GM10847 (cell line): ENCODE data around the gene SLC5A12.

Experiments used
- POLR2A ChIP-seq: IDR thresholded peaks from 2 replicates; pipeline ENCODE4 v1.6.1; 2011; ENCODE audit not compliant: insufficient read length; ENCODE audit errors: extremely low read depth

The SLC5A12 gene, protein sequence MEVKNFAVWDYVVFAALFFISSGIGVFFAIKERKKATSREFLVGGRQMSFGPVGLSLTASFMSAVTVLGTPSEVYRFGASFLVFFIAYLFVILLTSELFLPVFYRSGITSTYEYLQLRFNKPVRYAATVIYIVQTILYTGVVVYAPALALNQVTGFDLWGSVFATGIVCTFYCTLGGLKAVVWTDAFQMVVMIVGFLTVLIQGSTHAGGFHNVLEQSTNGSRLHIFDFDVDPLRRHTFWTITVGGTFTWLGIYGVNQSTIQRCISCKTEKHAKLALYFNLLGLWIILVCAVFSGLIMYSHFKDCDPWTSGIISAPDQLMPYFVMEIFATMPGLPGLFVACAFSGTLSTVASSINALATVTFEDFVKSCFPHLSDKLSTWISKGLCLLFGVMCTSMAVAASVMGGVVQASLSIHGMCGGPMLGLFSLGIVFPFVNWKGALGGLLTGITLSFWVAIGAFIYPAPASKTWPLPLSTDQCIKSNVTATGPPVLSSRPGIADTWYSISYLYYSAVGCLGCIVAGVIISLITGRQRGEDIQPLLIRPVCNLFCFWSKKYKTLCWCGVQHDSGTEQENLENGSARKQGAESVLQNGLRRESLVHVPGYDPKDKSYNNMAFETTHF

DNA sequence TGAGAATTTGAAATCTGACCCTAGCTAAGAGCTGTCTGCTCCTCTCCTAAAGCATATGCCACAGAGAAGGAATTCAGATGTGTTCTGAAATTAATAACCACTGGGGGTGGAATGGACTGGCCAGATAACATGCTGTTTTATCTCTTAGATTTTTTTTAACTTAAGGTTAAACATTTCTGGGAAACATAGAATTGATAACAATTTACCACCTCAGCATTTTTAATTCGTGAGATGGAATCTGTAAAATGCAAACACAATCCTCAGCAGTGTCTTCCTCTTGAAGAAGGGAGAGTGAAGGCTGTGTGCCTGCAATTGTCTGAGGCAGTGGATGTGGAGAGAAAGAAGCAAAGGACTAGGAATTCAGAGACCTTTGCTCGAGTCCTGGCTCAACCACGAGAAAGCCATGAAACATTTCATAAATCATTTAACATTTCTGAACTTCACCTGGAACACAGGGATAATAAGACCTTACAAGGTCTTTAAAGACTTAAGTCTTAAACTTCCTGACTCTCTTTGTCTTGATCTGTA, at the start of gene SLC5A12:
SLC5A12 (minus strand) TSS at position 113 of the 528 bp plus-strand sequence. CDS start 346 bp downstream, outside the sequence.
- no peak for TF ChIP-seq POLR2A

DNA sequence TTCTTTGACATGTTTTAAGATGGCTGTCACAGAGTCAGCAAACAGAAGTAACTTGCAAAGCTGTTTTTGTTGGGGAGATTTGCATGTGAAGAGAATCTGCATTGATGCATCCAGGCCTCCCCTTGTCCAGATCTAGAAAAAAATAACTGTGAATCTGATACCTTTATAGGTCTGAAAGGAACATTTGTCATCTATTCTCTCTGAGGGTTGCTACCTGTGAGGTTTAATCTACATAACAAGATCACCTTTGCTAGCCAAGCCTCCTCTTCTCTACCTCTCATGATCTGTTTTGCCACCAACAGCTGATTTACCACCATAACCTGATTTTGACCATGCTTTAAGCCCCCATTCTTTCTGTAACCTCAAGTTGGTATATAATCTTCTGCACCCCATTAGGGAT, 47.2 kb upstream of the SLC5A12 start:
- TF ChIP-seq POLR2A = no peak

DNA sequence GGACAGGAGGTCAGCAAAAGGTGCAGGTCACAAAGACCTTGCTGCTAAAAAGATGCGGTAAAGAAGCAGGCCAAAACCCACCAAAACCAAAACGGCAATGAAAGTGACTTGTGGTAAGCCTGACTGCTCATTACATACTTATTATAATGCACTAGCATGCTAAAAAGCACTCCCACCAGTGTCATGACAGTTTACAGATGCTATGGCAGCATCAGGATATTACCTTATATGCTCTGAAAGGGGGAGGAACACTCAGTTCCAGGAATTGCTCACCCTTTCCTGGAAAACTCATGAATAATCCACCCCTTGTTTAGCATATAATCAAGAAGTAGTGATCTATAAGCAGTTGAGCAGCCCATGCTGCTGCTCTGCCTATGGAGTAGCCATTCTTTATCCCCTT, 45.2 kb upstream of the SLC5A12 start:
- no peak for TF ChIP-seq POLR2A

DNA sequence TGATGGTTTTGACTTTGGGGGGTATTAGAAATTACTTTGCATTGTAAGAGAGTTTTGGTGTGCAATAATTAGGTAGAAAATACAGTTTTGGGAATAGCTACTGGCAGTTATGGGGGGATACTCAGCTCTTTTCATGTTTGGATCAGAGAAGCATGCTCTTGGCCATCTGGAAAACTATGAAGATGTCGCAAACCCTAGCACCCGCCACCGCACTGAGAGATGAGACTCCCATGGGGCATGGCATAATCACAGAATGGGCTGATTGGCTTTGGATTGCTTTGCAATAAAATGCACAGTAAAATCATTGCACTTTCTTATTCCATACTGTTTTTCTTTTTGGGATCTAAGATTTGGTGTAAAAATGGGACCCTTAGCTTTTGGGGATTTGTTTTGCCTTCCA, 43.5 kb upstream of the SLC5A12 start:
- TF ChIP-seq POLR2A = no peak

DNA sequence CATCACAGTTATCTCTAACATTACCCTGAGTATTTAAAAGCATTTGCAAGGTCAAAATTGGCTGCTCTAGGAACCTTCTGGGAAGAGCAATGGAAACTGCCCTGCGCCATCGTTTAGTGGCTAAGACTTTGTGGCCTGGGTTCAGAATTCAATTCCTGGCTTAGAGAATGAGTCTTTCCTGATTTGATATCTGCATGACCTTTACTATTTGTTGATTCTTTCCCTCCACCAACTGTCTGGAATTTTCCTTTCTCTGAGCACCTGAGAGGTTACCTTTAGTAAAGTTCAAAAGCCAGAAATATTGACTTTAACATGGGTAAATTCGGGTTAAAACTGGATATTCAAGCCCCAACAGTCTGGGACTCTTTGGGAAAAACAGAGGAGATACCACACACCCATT, 43.0 kb upstream of the SLC5A12 start:
- TF ChIP-seq POLR2A = no peak

DNA sequence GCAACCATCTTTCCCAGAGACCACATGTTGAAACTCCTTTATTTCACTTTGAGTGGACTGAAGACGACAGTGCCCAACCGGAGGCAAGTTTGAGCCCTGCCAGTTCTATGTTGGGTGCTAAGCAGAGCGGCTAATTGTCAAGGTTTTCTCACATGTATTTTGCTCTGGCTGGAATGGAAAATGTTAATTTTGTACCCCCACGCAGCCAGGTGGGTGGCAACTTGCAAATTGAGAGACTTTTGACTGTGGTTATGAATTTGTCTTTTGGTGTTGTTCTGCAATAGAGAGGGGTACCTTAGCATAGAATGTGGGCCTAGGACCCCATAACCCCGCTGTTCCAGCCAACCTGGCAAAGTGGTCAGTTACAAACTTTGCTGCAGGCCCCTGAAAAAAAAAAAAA, 42.5 kb upstream of the SLC5A12 start:
- no peak for TF ChIP-seq POLR2A

DNA sequence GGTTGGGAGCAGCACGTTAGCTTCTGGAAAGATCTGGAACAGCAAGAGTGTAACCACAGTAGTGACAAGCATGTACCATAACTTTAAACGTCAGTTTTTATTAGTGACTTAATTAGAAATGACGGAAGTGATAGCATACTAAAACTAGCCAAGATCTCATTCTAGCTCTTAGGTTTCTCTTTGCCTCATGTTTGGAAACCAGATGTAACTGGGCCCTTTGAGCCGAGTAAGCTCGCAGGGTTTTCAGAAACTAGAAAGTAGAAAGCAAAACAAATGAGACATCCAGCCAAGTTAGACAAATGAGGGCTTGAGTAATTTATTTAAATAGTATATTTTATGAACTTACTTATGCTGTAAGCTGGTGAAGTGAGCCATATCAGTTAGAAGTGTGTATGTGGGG, 40.2 kb upstream of the SLC5A12 start:
- TF ChIP-seq POLR2A = no peak

DNA sequence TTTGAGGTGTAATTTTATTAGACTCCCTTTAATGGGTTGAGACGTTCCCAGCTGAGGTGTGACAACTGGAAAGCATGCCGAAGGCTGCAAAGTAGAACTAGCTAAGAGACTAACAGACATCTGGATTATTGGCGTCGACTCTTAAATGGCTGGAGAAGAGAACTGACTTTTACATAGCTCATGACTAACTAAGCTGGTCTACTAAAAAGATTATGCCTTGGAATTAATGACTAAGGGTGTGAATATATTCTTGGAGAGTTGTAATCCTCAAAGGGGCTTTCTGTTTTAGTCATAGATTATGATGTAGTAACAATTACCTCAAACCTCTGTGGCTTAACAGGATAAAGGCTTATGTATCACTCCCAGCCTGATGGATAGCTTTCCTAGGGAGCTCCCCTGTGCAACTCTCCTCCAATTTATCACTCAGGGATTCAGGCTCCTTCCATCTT, 39.5 kb upstream of the SLC5A12 start:
- TF ChIP-seq POLR2A = no peak

DNA sequence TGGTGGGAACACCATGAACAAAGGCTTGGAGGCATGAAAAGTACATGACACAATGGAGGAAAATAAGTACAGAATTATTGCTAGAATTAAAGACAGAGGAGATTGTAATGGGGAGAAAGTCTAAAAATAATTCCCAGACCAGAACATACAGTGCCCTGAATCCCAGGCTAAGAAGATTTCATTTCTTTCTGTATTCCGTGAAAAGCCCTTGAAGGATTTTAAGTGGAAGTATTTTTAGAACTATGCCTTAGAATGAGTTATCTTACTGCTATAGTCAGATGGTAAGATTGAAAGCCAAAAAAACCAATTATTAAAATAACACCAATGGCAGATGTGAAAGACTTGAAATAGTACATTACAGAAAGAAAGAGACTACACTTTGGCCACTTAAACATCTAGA, 36.1 kb upstream of the SLC5A12 start:
- TF ChIP-seq POLR2A = no peak

DNA sequence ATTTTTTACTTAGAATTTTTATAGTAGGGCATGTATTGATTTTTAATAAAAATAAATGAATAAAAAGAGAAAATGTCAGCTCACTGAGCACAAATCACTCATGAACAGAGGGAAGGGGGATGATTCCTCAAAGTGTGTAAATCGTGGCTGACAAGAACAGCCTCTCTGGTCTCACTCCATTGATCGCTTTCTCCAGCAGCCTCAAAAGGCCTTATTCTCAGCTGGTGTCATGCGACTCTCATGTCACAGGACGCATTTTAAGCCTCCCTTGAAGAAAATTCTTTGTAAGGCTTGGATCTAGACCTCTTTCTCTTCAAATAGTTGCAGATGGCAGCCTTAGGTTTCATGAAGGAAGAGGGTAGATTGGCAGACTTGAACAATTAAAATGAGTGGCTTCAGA, 33.9 kb upstream of the SLC5A12 start:
- TF ChIP-seq POLR2A = no peak

DNA sequence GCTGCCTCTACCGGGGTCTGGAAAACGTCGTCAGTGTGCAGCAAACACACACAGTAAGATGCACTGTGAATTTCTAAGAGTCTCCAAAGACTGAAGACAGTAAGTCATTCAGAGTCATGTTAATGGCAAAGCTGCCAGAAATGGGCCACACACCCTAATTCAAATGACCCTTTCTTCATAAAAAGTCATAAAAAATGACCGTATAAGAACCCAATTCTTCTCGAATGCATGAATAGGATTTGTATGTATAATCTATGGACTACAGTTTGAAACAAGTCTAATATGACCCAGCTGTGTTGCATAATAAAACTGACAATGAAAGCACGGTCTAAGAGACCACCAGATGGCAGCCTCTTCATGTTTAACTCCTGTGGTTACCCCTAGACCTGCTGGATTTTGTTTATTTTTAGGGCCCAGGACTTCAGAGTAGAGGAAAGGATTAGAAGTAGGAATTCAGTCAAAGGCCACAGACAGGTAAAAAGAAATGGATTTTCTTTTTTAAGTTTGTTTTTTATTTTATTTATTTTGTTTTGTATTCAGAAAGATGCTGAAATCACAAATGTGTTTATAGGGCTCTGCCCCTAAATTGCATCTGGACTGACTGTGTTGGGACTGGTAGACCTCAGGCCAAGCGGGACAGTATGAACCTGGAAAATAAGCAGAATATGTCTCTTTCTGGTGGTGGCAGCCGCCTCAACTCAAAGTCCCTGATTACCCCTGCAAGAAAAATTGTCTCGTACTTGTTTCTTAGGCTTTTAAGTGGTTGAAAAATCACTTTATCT, 32.1 kb upstream of the SLC5A12 start:
- TF ChIP-seq POLR2A = no peak

DNA sequence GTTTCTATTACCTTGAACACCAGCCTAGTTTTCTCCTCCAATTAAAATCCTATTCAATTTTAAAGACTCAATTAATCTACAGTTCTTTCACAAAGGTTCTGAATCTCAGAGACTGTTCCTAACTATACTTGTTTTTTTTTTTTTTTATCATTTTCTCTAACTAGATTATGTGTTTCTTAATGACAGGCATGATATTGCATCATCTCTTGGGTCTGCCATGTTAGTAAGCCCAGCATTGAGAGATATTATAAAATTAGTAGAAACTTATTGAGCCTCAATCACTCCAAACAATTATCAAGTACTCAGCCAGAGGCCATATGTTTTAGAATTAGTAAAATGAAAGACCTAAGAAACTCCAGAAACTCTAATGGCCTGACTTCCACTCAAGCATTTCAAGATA, 28.1 kb upstream of the SLC5A12 start:
- TF ChIP-seq POLR2A = no peak

DNA sequence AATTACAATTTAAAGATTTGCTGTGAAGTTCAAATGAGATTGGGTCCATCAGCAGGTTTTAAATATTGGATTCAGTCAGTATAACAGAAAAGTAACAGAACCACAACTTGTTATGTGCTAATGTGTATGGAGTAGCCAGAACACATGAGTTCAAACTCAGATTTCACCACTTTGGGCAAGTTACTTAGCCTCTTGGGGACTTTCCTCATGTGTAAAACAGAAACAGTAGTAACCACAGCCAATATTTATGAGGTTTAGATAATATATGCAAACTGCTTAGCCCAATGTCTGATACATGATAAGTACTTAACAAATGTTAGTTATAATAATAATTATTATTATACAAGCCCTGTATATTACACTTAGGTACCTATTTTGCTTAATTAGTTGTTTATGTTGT, 21.8 kb upstream of the SLC5A12 start:
- no peak for TF ChIP-seq POLR2A

DNA sequence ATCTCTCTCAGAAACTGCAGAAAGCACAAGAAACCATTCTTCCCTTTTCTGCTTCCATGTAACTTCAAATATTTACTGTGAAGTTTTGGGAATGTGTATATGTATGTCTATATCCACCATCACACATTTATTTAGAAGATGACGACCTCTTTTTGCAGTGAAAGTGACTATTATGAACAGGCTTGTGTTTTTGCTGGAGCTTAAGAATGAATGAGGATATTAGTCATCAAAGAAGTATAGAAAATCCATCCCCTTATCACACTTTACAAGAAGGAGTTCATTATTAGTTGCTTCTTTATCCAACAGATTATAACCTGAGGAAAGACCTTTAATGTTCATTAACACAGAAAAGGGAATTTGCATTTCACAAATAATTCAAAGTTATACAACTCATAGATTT, 21.1 kb upstream of the SLC5A12 start:
- no peak for TF ChIP-seq POLR2A

DNA sequence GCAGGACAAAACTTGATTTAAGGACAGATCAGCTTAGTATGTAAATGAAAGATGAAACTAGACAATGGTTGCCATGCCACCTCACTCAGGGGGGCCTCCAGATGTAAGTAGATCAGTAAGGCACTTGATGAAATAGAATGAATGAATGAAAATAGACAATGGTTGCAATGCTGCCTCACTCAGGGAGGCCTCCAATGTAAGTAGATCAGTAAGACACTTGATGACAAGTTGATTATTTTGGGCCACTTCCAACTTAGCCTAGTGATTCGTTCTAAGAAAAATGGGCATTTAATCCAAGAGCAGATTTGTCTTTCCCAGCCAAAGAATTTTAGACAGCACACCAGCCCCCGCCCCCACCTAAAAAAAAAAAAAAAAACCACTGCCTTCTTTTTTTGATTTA, 19.2 kb upstream of the SLC5A12 start:
- no peak for TF ChIP-seq POLR2A
